HCT116 (cell line): ENCODE measurements around the gene SRPRA. TPM values are rescaled to one million over a fixed set of nuclear protein-coding genes. Genes with fewer than 3 reads are reported as not detected.

Experiments used
- ATAC-seq: fragments of 200-7000 bp; cut with Tn5 transposase; 2 replicates; pipeline ENCODE4 v1.9.1; 2020; ENCODE audit warnings: mild to moderate bottlenecking, moderate library complexity
- BruUV-seq: library from RNA; stranded (reverse); fragments of 400-500 nt; replicated peaks from 2 replicates; lab custom pipeline; 2021; lab: Mats Ljungman, UMichigan
- CTCF ChIA-PET: fragments of 300-600 bp; sonication (Branson Sonifier 250); formaldehyde crosslinking; loops from one replicate; lab custom pipeline; 2021; ENCODE audit warnings: antibody characterized with exemption; lab: Charles Lee
- POLR2A ChIA-PET: fragments of 300-600, 350-600 bp; sonication (Branson Sonifier 250); formaldehyde crosslinking; loops from one replicate; lab custom pipeline; 2021; ENCODE audit warnings: antibody characterized with exemption; lab: Charles Lee
- RAD21 ChIA-PET, 2 experiments: fragments of 300-600 bp; sonication (Branson Sonifier 250); formaldehyde crosslinking; loops; one replicate each; lab custom pipeline; 2023; ENCODE audit warnings: low total read pairs in 2 of 2; ENCODE audit not compliant: uncharacterized antibody in 2 of 2, unreplicated experiment in 2 of 2, low non-redundant PET in 1 of 2; lab: Charles Lee
- DNase-seq: peaks from one replicate; pipeline ENCODE4 v3.0.0-alpha.2; 2010; ENCODE audit warnings: low read depth, low spot score
- H2AFZ ChIP-seq: fragments of 200-600 bp; shearing (Covaris generic), sonication (generic); 2 replicates; pipeline ENCODE4 v1.6.1; 2017; ENCODE audit warnings: low read depth, mixed run types, mixed read lengths, antibody characterized with exemption, low read length; ENCODE audit not compliant: poor library complexity, severe bottlenecking
- H3K27ac ChIP-seq: 2 replicates; pipeline ENCODE4 v1.5.1; 2012; ENCODE audit warnings: low read depth, low read length
- H3K27me3 ChIP-seq: fragments of 200-600 bp; sonication (generic); 2 replicates; pipeline ENCODE4 v1.6.1; 2016; ENCODE audit warnings: mixed run types, low read length, mixed read lengths; ENCODE audit not compliant: insufficient read depth
- H3K36me3 ChIP-seq, 2 experiments: fragments of 200-500 bp in 1 of 2; fragments of 200-600 bp in 1 of 2; sonication (Bioruptor generic) in 1 of 2; sonication (generic) in 1 of 2; 2 replicates each; pipeline versions ENCODE4 v1.5.1 to v1.6.1; 2014 to 2016; ENCODE audit warnings: low read length in 2 of 2, inconsistent platforms in 1 of 2, mixed read lengths in 1 of 2, mixed run types in 1 of 2; ENCODE audit not compliant: insufficient read depth in 2 of 2, control insufficient read depth in 1 of 2
- H3K4me1 ChIP-seq, 2 experiments: fragments of 200-600 bp in 1 of 2; sonication (generic) in 1 of 2; 2 replicates each; pipeline versions ENCODE4 v1.5.1 to v1.6.1; 2012 to 2017; ENCODE audit warnings: low read length in 2 of 2, inconsistent platforms in 1 of 2, mild to moderate bottlenecking in 1 of 2, mixed read lengths in 1 of 2, mixed run types in 1 of 2, moderate library complexity in 1 of 2; ENCODE audit not compliant: insufficient read depth in 2 of 2, control insufficient read depth in 1 of 2
- H3K4me2 ChIP-seq: fragments of 200-600 bp; sonication (generic); 2 replicates; pipeline ENCODE4 v1.6.1; 2017; ENCODE audit warnings: mixed run types, low read length, mixed read lengths
- H3K4me3 ChIP-seq, 2 experiments: fragments of 200-600 bp in 1 of 2; sonication (generic) in 1 of 2; replicated peaks in 1 of 2; 2 replicates each; pipeline ENCODE4 v1.5.1; 2011 to 2016; ENCODE audit warnings: low read length in 2 of 2, control low read depth in 1 of 2, low read depth in 1 of 2, mild to moderate bottlenecking in 1 of 2, mixed read lengths in 1 of 2, mixed run types in 1 of 2
- H3K79me2 ChIP-seq: fragments of 200-600 bp; sonication (generic); 2 replicates; pipeline ENCODE4 v1.6.1; 2017; ENCODE audit warnings: mild to moderate bottlenecking, mixed run types, low read length, moderate library complexity, mixed read lengths; ENCODE audit not compliant: insufficient read depth
- H3K9ac ChIP-seq: fragments of 200-600 bp; sonication (generic); 2 replicates; pipeline ENCODE4 v1.6.1; 2016; ENCODE audit warnings: low read length, mixed read lengths
- H3K9me2 ChIP-seq: fragments of 200-600 bp; sonication (generic), shearing (Covaris generic); 2 replicates; pipeline ENCODE4 v1.6.1; 2017; ENCODE audit warnings: mixed run types, mild to moderate bottlenecking, moderate library complexity; ENCODE audit not compliant: insufficient read depth
- H3K9me3 ChIP-seq, 2 experiments: fragments of 200-500 bp in 1 of 2; fragments of 200-600 bp in 1 of 2; sonication (Bioruptor generic) in 1 of 2; sonication (generic) in 1 of 2; 2 replicates each; pipeline ENCODE4 v1.6.1; 2014 to 2017; ENCODE audit warnings: low read length in 2 of 2, mixed read lengths in 2 of 2, inconsistent platforms in 1 of 2, low read depth in 1 of 2, mild to moderate bottlenecking in 1 of 2, mixed run types in 1 of 2, moderate library complexity in 1 of 2; ENCODE audit not compliant: control insufficient read depth in 1 of 2, insufficient read depth in 1 of 2
- H4K20me1 ChIP-seq: fragments of 200-600 bp; sonication (generic), shearing (Covaris generic); 2 replicates; pipeline ENCODE4 v1.6.1; 2017; ENCODE audit warnings: mixed run types, mild to moderate bottlenecking, moderate library complexity; ENCODE audit not compliant: insufficient read depth
- CBX3 ChIP-seq: IDR thresholded peaks from 2 replicates; pipeline ENCODE4 v1.6.1; 2012; ENCODE audit warnings: low read depth
- CEBPB ChIP-seq: IDR thresholded peaks from 2 replicates; pipeline ENCODE4 v1.6.1; 2012; ENCODE audit warnings: low read depth
- CTCF ChIP-seq, 3 experiments: fragments of 200-600 bp in 1 of 3; sonication (generic) in 1 of 3; IDR thresholded peaks in 2 of 3; conservative IDR thresholded peaks in 1 of 3; 2 replicates each; pipeline ENCODE4 v1.5.1; 2012 to 2017; ENCODE audit warnings: low read depth in 2 of 3, low read length in 2 of 3, antibody characterized with exemption in 1 of 3, borderline replicate concordance in 1 of 3, control low read depth in 1 of 3, mild to moderate bottlenecking in 1 of 3, mixed read lengths in 1 of 3, mixed run types in 1 of 3, moderate library complexity in 1 of 3; ENCODE audit not compliant: insufficient read depth in 1 of 3
- EGR1 ChIP-seq: IDR thresholded peaks from 2 replicates; pipeline ENCODE4 v1.6.1; 2012; ENCODE audit warnings: low read depth
- ELF1 ChIP-seq: IDR thresholded peaks from 2 replicates; pipeline ENCODE4 v1.6.1; 2012; ENCODE audit warnings: low read depth, borderline replicate concordance
- EZH2phosphoT487 ChIP-seq: fragments of 200-600 bp; IDR thresholded peaks from 2 replicates; pipeline ENCODE4 v1.6.1; 2018; ENCODE audit warnings: antibody characterized with exemption, borderline replicate concordance
- FOSL1 ChIP-seq: IDR thresholded peaks from 2 replicates; pipeline ENCODE4 v1.6.1; 2012; ENCODE audit warnings: low read depth
- MAX ChIP-seq: IDR thresholded peaks from 2 replicates; pipeline ENCODE4 v1.6.1; 2012
- POLR2A ChIP-seq: IDR thresholded peaks from 2 replicates; pipeline ENCODE4 v1.7.0; 2011; ENCODE audit warnings: borderline replicate concordance; ENCODE audit not compliant: insufficient read depth, insufficient read length; ENCODE audit errors: extremely low read depth
- POLR2AphosphoS5 ChIP-seq: IDR thresholded peaks from 2 replicates; pipeline ENCODE4 v1.6.1; 2011; ENCODE audit warnings: mild to moderate bottlenecking, low read depth, low read length, moderate library complexity
- RAD21 ChIP-seq: IDR thresholded peaks from 2 replicates; pipeline ENCODE4 v1.6.1; 2012; ENCODE audit warnings: low read depth, mild to moderate bottlenecking
- REST ChIP-seq: IDR thresholded peaks from 2 replicates; pipeline ENCODE4 v1.6.1; 2012; ENCODE audit warnings: low read depth
- SP1 ChIP-seq: IDR thresholded peaks from 2 replicates; pipeline ENCODE4 v1.6.1; 2012; ENCODE audit warnings: low read depth
- SRF ChIP-seq: IDR thresholded peaks from 2 replicates; pipeline ENCODE4 v1.6.1; 2012; ENCODE audit warnings: low read depth
- TCF7L2 ChIP-seq: IDR thresholded peaks from 2 replicates; pipeline ENCODE4 v1.7.0; 2011; ENCODE audit warnings: borderline replicate concordance, inconsistent platforms; ENCODE audit not compliant: insufficient read depth, insufficient read length; ENCODE audit errors: extremely low read depth
- YY1 ChIP-seq: IDR thresholded peaks from 2 replicates; pipeline ENCODE4 v1.6.1; 2011; ENCODE audit warnings: low read length, low read depth, moderate library complexity, mild to moderate bottlenecking; ENCODE audit not compliant: insufficient replicate concordance; ENCODE audit errors: extremely low read depth
- ZFX ChIP-seq: fragments of 450-650 bp; IDR thresholded peaks from 2 replicates; pipeline ENCODE4 v1.6.1; 2017
- ZNF274 ChIP-seq: fragments of 200-500 bp; sonication (Bioruptor generic); IDR thresholded peaks from 2 replicates; pipeline ENCODE4 v1.6.1; 2014; ENCODE audit warnings: mild to moderate bottlenecking, low read depth, low read length, inconsistent platforms
- intact Hi-C: fragments of 100-400 bp; cut with micrococcal nuclease; formaldehyde crosslinking; loops from 2 replicates; pipeline ENCODE4 v1.10.0; 2022
- total RNA-seq: library from RNA; stranded (reverse); gene quantifications from one replicate; pipeline ENCODE4 v1.2.1, GENCODE V29; 2021; ENCODE audit not compliant: unreplicated experiment
- TF ChIP-seq, protein P1 (sequence below): IDR thresholded peaks from 2 replicates; pipeline ENCODE4 v1.6.1; 2011; ENCODE audit warnings: mild to moderate bottlenecking, low read length, moderate library complexity; ENCODE audit not compliant: insufficient replicate concordance; ENCODE audit errors: extremely low read depth

SRPRA gene
- total RNA-seq, 1 experiment from 2014 or later = 74.5 TPM

DNA sequence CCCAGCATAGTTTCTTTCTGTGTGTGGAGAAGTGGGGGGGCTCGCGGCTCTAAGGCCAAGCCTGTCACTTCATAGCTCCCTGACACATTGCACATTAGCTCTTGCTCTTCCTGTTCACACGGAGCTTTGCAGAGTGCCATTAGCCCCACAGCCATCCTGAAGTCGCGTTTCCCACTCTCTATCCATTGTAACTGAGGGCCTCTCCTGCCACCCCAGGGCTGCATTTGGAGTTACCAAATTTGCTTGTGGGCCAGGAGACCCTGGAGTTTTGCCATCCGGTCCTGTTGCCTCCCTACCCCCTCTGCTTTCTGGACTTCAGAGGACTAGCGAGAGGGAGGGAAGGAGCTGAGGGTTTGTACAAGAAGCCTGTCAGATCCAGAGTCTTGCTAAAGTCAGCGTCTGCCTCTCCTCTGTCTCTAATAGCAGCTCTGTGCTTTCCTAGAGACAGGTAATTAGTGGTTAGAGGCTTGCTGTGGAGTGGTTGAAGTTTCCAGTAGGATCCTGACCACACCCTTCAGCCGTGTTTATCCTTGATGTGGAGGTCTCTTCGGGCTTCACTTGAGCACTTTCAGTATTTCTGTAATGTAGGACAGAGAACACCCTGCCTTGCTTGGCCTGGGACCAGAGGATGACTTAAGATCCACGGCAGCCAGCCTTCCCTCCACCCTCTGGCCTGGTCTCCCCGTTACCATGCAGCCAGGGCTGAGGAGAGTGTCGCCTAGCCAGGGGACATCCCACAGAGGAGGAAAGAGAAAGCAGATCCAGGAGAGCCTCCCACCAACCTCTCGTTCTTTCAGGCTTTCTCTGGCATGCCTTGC is 49.3 kb upstream of the SRPRA start:
- POLR2A ChIA-PET = no interaction called here
- no peak overlapping the region for H3K4me2 ChIP-seq
- H3K4me1 ChIP-seq = peaks cover 6 to 15% of the 10 kb centered on the region in 2 experiments
- H3K79me2 ChIP-seq = no peaks in the 10 kb centered on the region
- intact Hi-C loops = loop anchor here (10.0 kb wide), 1 partner anchor 287 kb away; no protein-coding TSS in a partner anchor
- no peak overlapping the region for H3K9ac ChIP-seq
- no peaks in the 10 kb centered on the region for H3K27me3 ChIP-seq
- H3K4me3 ChIP-seq = no peak overlapping the region
- no peak overlapping the region for H3K27ac ChIP-seq
- H3K36me3 ChIP-seq = no peaks in the 10 kb centered on the region
- H3K9me3 ChIP-seq = no peaks in the 10 kb centered on the region
- DNase-seq (no peak), ATAC-seq (0 out of 2 replicates have a peak, but pooled peaks have one; percentile 17)
- H2AFZ ChIP-seq = no peak overlapping the region
- no peak for TF ChIP-seq SRF
- no peak for TF ChIP-seq REST
- TF ChIP-seq EGR1 = no peak
- no peak for TF ChIP-seq SP1
- TF ChIP-seq EZH2phosphoT487 = no peak
- no peak for TF ChIP-seq CBX3
- no peak for TF ChIP-seq CTCF (IDR thresholded peaks at IDR 0.05 in 2 of 3, conservative IDR thresholded peaks at IDR 0.05 in 1 of 3; ENCODE audit: borderline replicate concordance in 1 of 3, insufficient read depth in 1 of 3, low read depth in 2 of 3, low read length in 2 of 3)
- no peak for TF ChIP-seq ELF1
- TF ChIP-seq ZFX = no peak
- TF ChIP-seq CEBPB = no peak
- no peak for TF ChIP-seq FOSL1
- TF ChIP-seq POLR2A = no peak
- no peak for TF ChIP-seq POLR2AphosphoS5
- TF ChIP-seq TCF7L2 = no peak
- no peak for TF ChIP-seq RAD21
- TF ChIP-seq, protein P1, sequence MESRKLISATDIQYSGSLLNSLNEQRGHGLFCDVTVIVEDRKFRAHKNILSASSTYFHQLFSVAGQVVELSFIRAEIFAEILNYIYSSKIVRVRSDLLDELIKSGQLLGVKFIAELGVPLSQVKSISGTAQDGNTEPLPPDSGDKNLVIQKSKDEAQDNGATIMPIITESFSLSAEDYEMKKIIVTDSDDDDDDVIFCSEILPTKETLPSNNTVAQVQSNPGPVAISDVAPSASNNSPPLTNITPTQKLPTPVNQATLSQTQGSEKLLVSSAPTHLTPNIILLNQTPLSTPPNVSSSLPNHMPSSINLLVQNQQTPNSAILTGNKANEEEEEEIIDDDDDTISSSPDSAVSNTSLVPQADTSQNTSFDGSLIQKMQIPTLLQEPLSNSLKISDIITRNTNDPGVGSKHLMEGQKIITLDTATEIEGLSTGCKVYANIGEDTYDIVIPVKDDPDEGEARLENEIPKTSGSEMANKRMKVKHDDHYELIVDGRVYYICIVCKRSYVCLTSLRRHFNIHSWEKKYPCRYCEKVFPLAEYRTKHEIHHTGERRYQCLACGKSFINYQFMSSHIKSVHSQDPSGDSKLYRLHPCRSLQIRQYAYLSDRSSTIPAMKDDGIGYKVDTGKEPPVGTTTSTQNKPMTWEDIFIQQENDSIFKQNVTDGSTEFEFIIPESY = no peak
- TF ChIP-seq ZNF274 = no peak
- TF ChIP-seq YY1 = no peak
- no peak for TF ChIP-seq MAX
- no TSS peak for BruUV-seq
- no peaks in the 10 kb centered on the region for H4K20me1 ChIP-seq
- H3K9me2 ChIP-seq = no peaks in the 10 kb centered on the region
- RAD21 ChIA-PET = no interaction called here
- CTCF ChIA-PET = interaction anchor here (2.0 kb wide), 1 partner anchor 163 kb away, joined by 6 read pairs; no protein-coding TSS in a partner anchor
